GM23248 (cell line): ENCODE data around the gene SSH3. TPM values are rescaled to one million over a fixed set of nuclear protein-coding genes. Genes with fewer than 3 reads are reported as not detected.

Source experiments
- DNase-seq: peaks from one replicate; pipeline ENCODE4 v3.0.0-alpha.2; 2015
- H2AFZ ChIP-seq: fragments of 200-600 bp; sonication (generic); 2 replicates; pipeline ENCODE4 v1.6.1; 2016; ENCODE audit warnings: antibody characterized with exemption
- H3F3A ChIP-seq: fragments of 200-600 bp; sonication (generic); 2 replicates; pipeline ENCODE4 v1.6.1; 2016; ENCODE audit warnings: mild to moderate bottlenecking, antibody characterized with exemption, mixed run types; ENCODE audit not compliant: insufficient read depth
- H3K27ac ChIP-seq: fragments of 200-600 bp; sonication (generic); 2 replicates; pipeline ENCODE4 v1.5.1; 2016; ENCODE audit warnings: mild to moderate bottlenecking
- H3K27me3 ChIP-seq: fragments of 200-600 bp; sonication (generic); replicated peaks from 2 replicates; pipeline ENCODE4 v1.6.1; 2016; ENCODE audit warnings: mild to moderate bottlenecking; ENCODE audit not compliant: insufficient read depth
- H3K36me3 ChIP-seq: fragments of 200-600 bp; sonication (generic); 2 replicates; pipeline ENCODE4 v1.6.1; 2016; ENCODE audit warnings: low read depth, mild to moderate bottlenecking
- H3K4me1 ChIP-seq: fragments of 200-600 bp; sonication (generic); 2 replicates; pipeline ENCODE4 v1.6.1; 2016; ENCODE audit warnings: mild to moderate bottlenecking; ENCODE audit not compliant: insufficient read depth
- H3K4me2 ChIP-seq: fragments of 200-600 bp; sonication (generic); one replicate; pipeline ENCODE4 v1.6.1; 2016; ENCODE audit warnings: mild to moderate bottlenecking; ENCODE audit not compliant: unreplicated experiment
- H3K4me3 ChIP-seq: fragments of 200-600 bp; sonication (generic); 2 replicates; pipeline ENCODE4 v1.5.1; 2016; ENCODE audit warnings: mild to moderate bottlenecking
- H3K79me2 ChIP-seq: fragments of 200-600 bp; sonication (generic); 2 replicates; pipeline ENCODE4 v1.6.1; 2016; ENCODE audit warnings: mild to moderate bottlenecking; ENCODE audit not compliant: insufficient read depth
- H3K9ac ChIP-seq: fragments of 200-600 bp; sonication (generic); 2 replicates; pipeline ENCODE4 v1.6.1; 2016; ENCODE audit warnings: mild to moderate bottlenecking
- H3K9me2 ChIP-seq: fragments of 200-600 bp; sonication (generic); 2 replicates; pipeline ENCODE4 v1.6.1; 2016; ENCODE audit warnings: mixed run types, mild to moderate bottlenecking, moderate library complexity; ENCODE audit not compliant: insufficient read depth
- H3K9me3 ChIP-seq: fragments of 200-600 bp; sonication (generic); one replicate; pipeline ENCODE4 v1.6.1; 2017; ENCODE audit warnings: low read depth
- H4K20me1 ChIP-seq: fragments of 200-600 bp; sonication (generic); 2 replicates; pipeline ENCODE4 v1.6.0; 2016; ENCODE audit not compliant: insufficient read depth
- EZH2 ChIP-seq: fragments of 200-600 bp; sonication (generic); IDR thresholded peaks from 2 replicates; pipeline ENCODE4 v1.6.1; 2018; ENCODE audit warnings: antibody characterized with exemption, mild to moderate bottlenecking; ENCODE audit not compliant: insufficient read depth, poor library complexity, severe bottlenecking
- EZH2phosphoT487 ChIP-seq: fragments of 200-600 bp; sonication (generic); IDR thresholded peaks from 2 replicates; pipeline ENCODE4 v1.6.1; 2018; ENCODE audit warnings: antibody characterized with exemption, moderate library complexity, mild to moderate bottlenecking, low read depth; ENCODE audit not compliant: insufficient read depth
- WGBS, 2 experiments: methylation state at CpG; one replicate each; pipeline ENCODE4 v1.1.6; 2015 to 2017; ENCODE audit warnings: low lambda C conversion rate in 2 of 2, low coverage in 1 of 2; ENCODE audit errors: missing lambda C conversion rate in 2 of 2; 5-methylcytosine and 5-hydroxymethylcytosine counted together
- in situ Hi-C: fragments of 300-500 bp; cut with MboI; formaldehyde crosslinking; loops from 2 replicates; pipeline ENCODE4 v1.15.0; 2020
- polyA plus RNA-seq: library from polyadenylated mRNA; unstranded; fragments of >200 nt; fragmentation: Nextera tagmentation; extraction: Ambion mirVana; gene quantifications from 2 replicates; pipeline ENCODE4 v1.2.1, GENCODE V29; 2016
- total RNA-seq: library from RNA; depleted of rRNA; stranded (reverse); fragments of >200 nt; shearing (Covaris generic); gene quantifications from 2 replicates; pipeline ENCODE4 v1.2.3, GENCODE V29; 2014

SSH3 gene
- total and polyA plus RNA-seq, 2 experiments from 2014 or later = 20.1 to 26.4 TPM

- H2AFZ ChIP-seq = no peak overlapping the region
- H3K4me3 ChIP-seq = no peak overlapping the region
- TF ChIP-seq EZH2phosphoT487 (no peak), EZH2 (no peak)
- no peaks in the 10 kb centered on the region for H3K9me2 ChIP-seq
- no peaks in the 10 kb centered on the region for H3F3A ChIP-seq
- H3K4me1 ChIP-seq = peaks cover 2% of the 10 kb centered on the region; the same call in 1 of the 2 replicates
- 82 to 87% methylated on average over 11 of the region's 11 CpGs for WGBS, 2 experiments
- no peaks in the 10 kb centered on the region for H3K27me3 ChIP-seq
- no peak overlapping the region for H3K27ac ChIP-seq
- no peak overlapping the region for H3K4me2 ChIP-seq
- no peaks in the 10 kb centered on the region for H4K20me1 ChIP-seq
- DNase-seq = no peak
- H3K79me2 ChIP-seq = no peaks in the 10 kb centered on the region
- no peaks in the 10 kb centered on the region for H3K9me3 ChIP-seq
- no peaks in the 10 kb centered on the region for H3K36me3 ChIP-seq
- H3K9ac ChIP-seq = no peak overlapping the region
- in situ Hi-C loops = no loop called here
Measured at GRCh38 chr11:67313125-67313890, 10.0 kb downstream of the SSH3 start.

GRCh38 chr11:67314218-67314617, 10.9 kb downstream of the SSH3 start:
- DNase-seq = no peak
- Histone ChIP-seq H3K27me3 (no peaks in the 10 kb centered on the region), H3K4me1 (peaks cover 5% of the 10 kb centered on the region; the same call in 1 of the 2 replicates), H3K79me2 (no peaks in the 10 kb centered on the region), H3K27ac (no peak overlapping the region), H3K4me2 (no peak overlapping the region), H3K4me3 (no peak overlapping the region), H3K9me2 (no peaks in the 10 kb centered on the region), H3K9ac (no peak overlapping the region), H3K9me3 (no peaks in the 10 kb centered on the region), H3F3A (no peaks in the 10 kb centered on the region), H2AFZ (no peak overlapping the region), H3K36me3 (no peaks in the 10 kb centered on the region), H4K20me1 (no peaks in the 10 kb centered on the region)
- TF ChIP-seq EZH2 (no peak), EZH2phosphoT487 (no peak)
- WGBS, 2 experiments = 26 to 33% methylated on average over 2 of the region's 2 CpGs
- in situ Hi-C loops = no loop called here

- no peaks in the 10 kb centered on the region for H3K79me2 ChIP-seq
- in situ Hi-C loops = no loop called here
- 84 to 89% methylated on average over 9 of the region's 9 CpGs for WGBS, 2 experiments
Measured at GRCh38 chr11:67315325-67315909, 12.1 kb downstream of the SSH3 start.

GRCh38 chr11:67316882-67317204, 13.5 kb downstream of the SSH3 start:
- DNase-seq = no peak
- Histone ChIP-seq H3F3A (no peaks in the 10 kb centered on the region), H3K9me3 (no peaks in the 10 kb centered on the region), H3K79me2 (no peaks in the 10 kb centered on the region), H3K4me2 (peak overlapping the region; percentile 72), H2AFZ (peak overlapping the region; percentile 79), H4K20me1 (no peaks in the 10 kb centered on the region), H3K27me3 (no peaks in the 10 kb centered on the region), H3K27ac (peak overlapping the region; percentile 37), H3K9me2 (no peaks in the 10 kb centered on the region), H3K4me1 (peaks cover 5% of the 10 kb centered on the region; the same call in 1 of the 2 replicates), H3K36me3 (no peaks in the 10 kb centered on the region), H3K4me3 (peak overlapping the region; percentile 82), H3K9ac (peak overlapping the region; percentile 66)
- in situ Hi-C loops = no loop called here
- TF ChIP-seq EZH2phosphoT487 (no peak), EZH2 (no peak)
- WGBS, 2 experiments = 0 to 1% methylated on average over 9 to 10 of the region's 10 CpGs

More at GRCh38 chr11:67315325-67315909, 12.1 kb downstream of the SSH3 start:
- H2AFZ ChIP-seq = no peak overlapping the region
- no peaks in the 10 kb centered on the region for H3K9me2 ChIP-seq
- no peak overlapping the region for H3K4me3 ChIP-seq
- H3K36me3 ChIP-seq = no peaks in the 10 kb centered on the region
- TF ChIP-seq EZH2phosphoT487 (no peak), EZH2 (no peak)
- no peak overlapping the region for H3K27ac ChIP-seq
- H3K4me2 ChIP-seq = no peak overlapping the region
- H3K9ac ChIP-seq = no peak overlapping the region
- no peaks in the 10 kb centered on the region for H3F3A ChIP-seq
- no peak for DNase-seq
- H3K27me3 ChIP-seq = no peaks in the 10 kb centered on the region
- H3K4me1 ChIP-seq = peaks cover 5% of the 10 kb centered on the region; the same call in 1 of the 2 replicates
- no peaks in the 10 kb centered on the region for H3K9me3 ChIP-seq
- H4K20me1 ChIP-seq = no peaks in the 10 kb centered on the region
